Fibroblast of villous mesenchyme (primary cell): ENCODE data around the gene CYS1. TPM values are rescaled to one million over a fixed set of nuclear protein-coding genes. Genes with fewer than 3 reads are reported as not detected.
"Not testable (repeated sequence)": the region's sequence is repeated elsewhere in the genome, so short reads cannot be mapped to it uniquely, and the experiment has no call there.

Source experiments
- DNase-seq: peaks from one replicate; pipeline ENCODE4 v3.0.0-alpha.2; 2010; ENCODE audit warnings: low read depth
- H3K4me3 ChIP-seq: 2 replicates; pipeline ENCODE4 v1.5.1; 2011; ENCODE audit warnings: low read depth, mild to moderate bottlenecking, low read length
- CTCF ChIP-seq: IDR thresholded peaks from 2 replicates; pipeline ENCODE4 v1.5.1; 2012; ENCODE audit warnings: low read depth, mild to moderate bottlenecking, low read length; ENCODE audit not compliant: insufficient read depth
- total RNA-seq: library from RNA; depleted of rRNA; stranded (reverse); fragments of >200 nt; gene quantifications from 2 replicates; pipeline ENCODE4 v1.2.3, GENCODE V29; 2012

The CYS1 gene
- total RNA-seq, 1 donor, result 2.2 TPM

GRCh38 chr2:10094271-10094814 lies 14.1 kb upstream of the CYS1 start:
- no peak for TF ChIP-seq CTCF
- DNase-seq, result no peak
- H3K4me3 ChIP-seq, result no peak overlapping the region

- not testable (repeated sequence) for H3K4me3 ChIP-seq, DNase-seq
Observed at GRCh38 chr2:10091889-10092244, 11.7 kb upstream of the CYS1 start.

GRCh38 chr2:10091182-10091888 lies 11.1 kb upstream of the CYS1 start:
- no peak for TF ChIP-seq CTCF

GRCh38 chr2:10089565-10090190 lies 9.5 kb upstream of the CYS1 start:
- no peak overlapping the region for H3K4me3 ChIP-seq
- no peak for TF ChIP-seq CTCF

More at GRCh38 chr2:10091182-10091888, 11.1 kb upstream of the CYS1 start:
- no peak for DNase-seq
- H3K4me3 ChIP-seq, result no peak overlapping the region

GRCh38 chr2:10087360-10087759 lies 7.1 kb upstream of the CYS1 start:
- no peak overlapping the region for H3K4me3 ChIP-seq
- DNase-seq, result no peak
- no peak for TF ChIP-seq CTCF

More at GRCh38 chr2:10089565-10090190, 9.5 kb upstream of the CYS1 start:
- DNase-seq, result no peak

GRCh38 chr2:10086950-10087349 lies 6.7 kb upstream of the CYS1 start:
- no peak overlapping the region for H3K4me3 ChIP-seq
- DNase-seq, result no peak
- TF ChIP-seq CTCF, result no peak

- H3K4me3 ChIP-seq, result no peak overlapping the region
- no peak for DNase-seq
- TF ChIP-seq CTCF, result no peak
Observed at GRCh38 chr2:10085668-10086059, 5.5 kb upstream of the CYS1 start.
